ENCODE data around the gene UBL3.

GRCh38 chr13:29830000-29830399 lies 20.4 kb downstream of the UBL3 start:
- TF ChIP-seq CTCF (IDR thresholded peaks at IDR 0.05) (no peak), RNF2 (IDR thresholded peaks at IDR 0.05; ENCODE audit: borderline replicate concordance, low read depth) (no peak), POLR2A (IDR thresholded peaks at IDR 0.05; ENCODE audit: low read length) (no peak), CBX8 (IDR thresholded peaks at IDR 0.05) (no peak), POLR2AphosphoS2 (conservative IDR thresholded peaks at IDR 0.05; ENCODE audit: low read length) (no peak)
